Activated CD4-positive, alpha-beta T cell treated with anti-CD3 and anti-CD28 coated beads, Interleukin-2, amount 10 ng/mL, durations not matched to agents 24 days and 14 days (primary cell): ENCODE data around the gene BICRA. TPM values are rescaled to one million over a fixed set of nuclear protein-coding genes. Genes with fewer than 3 reads are reported as not detected.
"Not testable (repeated sequence)": the region's sequence is repeated elsewhere in the genome, so short reads cannot be mapped to it uniquely, and the experiment has no call there.

Experiments
- DNase-seq: peaks from one replicate; pipeline ENCODE4 v3.0.0; 2022
- H3K27ac Mint-ChIP-seq: one replicate; pipeline ENCODE4 v1.8.0; 2022; ENCODE audit warnings: mild to moderate bottlenecking, mixed read lengths
- H3K27me3 Mint-ChIP-seq: one replicate; pipeline ENCODE4 v1.8.0; 2022; ENCODE audit warnings: mixed read lengths
- H3K36me3 Mint-ChIP-seq: one replicate; pipeline ENCODE4 v1.8.0; 2022; ENCODE audit warnings: low read depth, mild to moderate bottlenecking, mixed read lengths
- H3K4me1 Mint-ChIP-seq: one replicate; pipeline ENCODE4 v1.8.0; 2021; ENCODE audit warnings: mixed read lengths
- H3K4me3 Mint-ChIP-seq: one replicate; pipeline ENCODE4 v1.8.0; 2022; ENCODE audit warnings: mild to moderate bottlenecking, moderate library complexity, mixed read lengths
- H3K9me3 Mint-ChIP-seq: one replicate; pipeline ENCODE4 v1.8.0; 2021; ENCODE audit warnings: mixed read lengths
- intact Hi-C: fragments of 100-400 bp; cut with micrococcal nuclease; formaldehyde crosslinking; loops from one replicate; pipeline ENCODE4 v1.15.1; 2023
- total RNA-seq: library from RNA; stranded (reverse); gene quantifications from 2 replicates; pipeline ENCODE4 v1.2.3, GENCODE V29; 2022

The BICRA gene
- total RNA-seq, 1 donor from 2014 or later, result 11.9 TPM

DNA sequence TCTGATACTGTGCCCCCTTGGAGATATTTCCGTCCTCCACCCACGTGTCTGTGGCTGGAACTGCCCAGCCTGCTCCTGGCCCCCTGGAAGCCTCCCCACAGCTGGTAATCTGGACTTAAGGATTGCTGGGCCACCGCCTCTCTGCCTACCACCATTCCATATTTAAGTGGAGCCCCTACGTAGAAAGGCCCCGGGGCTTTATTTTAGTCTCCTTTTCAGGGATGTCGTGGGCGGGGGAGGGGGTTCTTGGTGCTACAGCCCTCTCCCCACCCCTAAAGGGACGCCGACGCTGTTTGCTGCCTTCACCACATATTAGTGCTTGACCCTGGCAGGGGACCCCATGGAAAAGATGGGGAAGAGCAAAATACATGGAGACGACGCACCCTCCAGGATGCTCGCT lies 133.7 kb downstream of the BICRA start:
- H3K36me3 Mint-ChIP-seq, result peaks cover 11% of the 10 kb centered on the region

DNA sequence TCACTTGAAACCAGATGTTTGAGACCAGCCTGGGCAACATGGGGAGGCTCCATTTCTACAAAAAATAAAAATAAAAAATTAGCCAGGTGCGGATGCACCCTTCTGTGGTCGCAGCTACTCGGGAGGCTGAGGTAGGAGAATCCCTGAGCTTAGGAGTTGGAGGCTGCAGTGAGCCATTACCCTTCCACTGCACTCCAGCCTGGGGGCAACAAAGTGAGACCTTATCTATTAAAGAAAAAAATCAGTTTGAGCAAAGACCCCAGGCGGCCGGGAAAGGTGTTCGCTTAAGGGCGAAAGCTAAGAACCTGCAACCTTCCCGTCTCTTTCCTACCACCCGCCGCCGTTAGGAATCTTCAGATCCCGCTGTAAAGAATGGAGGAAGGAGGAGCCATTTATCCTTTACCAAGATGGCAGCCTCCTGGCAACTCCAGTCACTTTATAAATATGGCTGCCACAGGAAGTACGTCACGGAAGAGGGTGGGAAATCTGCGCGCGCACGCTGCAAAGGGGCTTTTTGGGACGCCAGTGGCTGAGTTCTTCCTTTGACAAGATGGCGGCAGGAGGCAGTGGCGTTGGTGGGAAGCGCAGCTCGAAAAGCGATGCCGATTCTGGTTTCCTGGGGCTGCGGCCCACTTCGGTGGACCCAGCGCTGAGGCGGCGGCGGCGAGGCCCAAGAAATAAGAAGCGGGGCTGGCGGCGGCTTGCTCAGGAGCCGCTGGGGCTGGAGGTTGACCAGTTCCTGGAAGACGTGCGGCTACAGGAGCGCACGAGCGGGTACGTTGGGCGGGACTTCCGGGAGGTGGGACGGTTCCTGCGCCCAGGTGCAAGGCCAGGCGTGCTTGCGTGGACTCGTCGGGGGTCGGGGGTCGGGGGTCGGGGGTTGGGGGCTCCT lies 136.3 kb downstream of the BICRA start, which contains the start of gene NOP53:
NOP53 (plus strand) TSS at position 537 of the 892 bp plus-strand sequence; CDS start at position 551, 14 bp downstream.
- intact Hi-C loops, result no loop called here
- H3K27me3 Mint-ChIP-seq, result peaks cover 2% of the 10 kb centered on the region
- no peaks in the 10 kb centered on the region for H3K9me3 Mint-ChIP-seq
- DNase-seq, result peak; percentile 99
- peak within 1 kb of the TSS; percentile 100 for H3K27ac Mint-ChIP-seq
- peaks cover 33% of the 10 kb centered on the region for H3K4me1 Mint-ChIP-seq
- H3K36me3 Mint-ChIP-seq, result peaks cover 30% of the 10 kb centered on the region
- peak within 1 kb of the TSS; percentile 97 for H3K4me3 Mint-ChIP-seq

More for the DNA sequence above, 133.7 kb downstream of the BICRA start:
- Mint-ChIP-seq H3K9me3 (no peaks in the 10 kb centered on the region), H3K27me3 (peaks cover 2% of the 10 kb centered on the region), H3K4me3 (peak overlapping the region; percentile 91), H3K27ac (peak overlapping the region; percentile 94), H3K4me1 (peaks cover 20% of the 10 kb centered on the region)
- intact Hi-C loops, result loop anchor here (1.0 to 5.0 kb wide), 4 partner anchors 14 to 1840 kb away; partner anchors contain the start of genes EHD2, MYPOP and NAPA
- no peak for DNase-seq

DNA sequence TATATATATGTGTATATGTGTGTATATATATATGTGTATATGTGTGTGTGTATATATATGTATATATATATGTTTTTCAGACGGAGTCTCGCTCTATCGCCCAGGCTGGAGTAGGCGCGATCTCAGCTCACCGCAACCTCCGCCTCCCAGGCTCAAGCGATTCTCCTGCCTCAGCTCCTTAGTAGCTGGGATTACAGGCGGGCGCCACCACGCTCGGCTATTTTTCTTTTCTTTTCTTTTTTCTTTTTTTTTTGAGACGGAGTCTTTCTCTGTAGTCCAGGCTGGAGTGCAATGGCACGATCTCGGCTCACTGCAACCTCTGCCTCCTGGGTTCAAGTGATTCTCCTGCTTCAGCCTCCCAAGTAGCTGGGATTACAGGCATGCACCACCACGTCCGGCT lies 137.2 kb downstream of the BICRA start:
- Mint-ChIP-seq H3K36me3 (peaks cover 38% of the 10 kb centered on the region), H3K4me1 (peaks cover 33% of the 10 kb centered on the region), H3K4me3 (peak overlapping the region; percentile 97), H3K27ac (peak overlapping the region; percentile 100)
- intact Hi-C loops, H3K27me3 Mint-ChIP-seq, DNase-seq, H3K9me3 Mint-ChIP-seq: not testable (repeated sequence)

DNA sequence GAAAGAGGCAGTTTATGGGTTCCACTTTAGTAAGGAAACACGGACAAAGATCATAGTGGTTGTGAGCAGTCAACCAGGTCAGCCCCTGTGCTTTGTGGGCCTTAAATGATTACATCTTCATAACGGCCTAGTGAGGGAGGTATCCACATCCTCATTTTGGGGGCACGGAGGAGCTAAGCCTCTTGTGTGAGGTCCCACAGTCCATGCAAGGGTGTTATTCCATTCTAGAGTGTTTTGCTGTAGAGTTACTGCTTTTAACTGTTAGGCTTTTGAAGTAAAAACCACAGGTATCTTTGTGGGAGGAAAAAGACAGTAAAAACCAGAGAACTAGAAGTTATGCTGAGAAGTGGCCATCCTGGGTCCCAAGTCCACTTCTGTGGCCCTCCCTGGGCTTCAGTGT lies 140.4 kb downstream of the BICRA start:
- Mint-ChIP-seq H3K4me3 (peak overlapping the region; percentile 63), H3K27ac (peak overlapping the region; percentile 59), H3K9me3 (no peaks in the 10 kb centered on the region), H3K36me3 (peaks cover 67% of the 10 kb centered on the region), H3K27me3 (no peaks in the 10 kb centered on the region), H3K4me1 (peaks cover 23% of the 10 kb centered on the region)
- DNase-seq, result no peak
- intact Hi-C loops, result no loop called here

DNA sequence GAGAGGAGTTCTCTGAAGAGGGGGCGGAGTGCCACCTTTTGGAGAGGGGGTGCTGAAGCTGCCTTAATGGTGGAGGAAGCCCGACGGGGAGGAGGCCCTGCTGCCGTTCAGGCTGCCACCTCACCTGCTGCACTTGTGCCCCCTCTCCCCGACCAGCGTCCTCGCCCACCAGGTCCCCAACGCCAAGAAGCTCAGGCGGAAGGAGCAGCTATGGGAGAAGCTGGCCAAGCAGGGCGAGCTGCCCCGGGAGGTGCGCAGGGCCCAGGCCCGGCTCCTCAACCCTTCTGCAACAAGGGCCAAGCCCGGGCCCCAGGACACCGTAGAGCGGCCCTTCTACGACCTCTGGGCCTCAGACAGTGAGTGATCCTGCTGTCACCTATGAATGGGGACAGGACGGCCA lies 141.8 kb downstream of the BICRA start:
- H3K27ac Mint-ChIP-seq, result no peak overlapping the region

DNA sequence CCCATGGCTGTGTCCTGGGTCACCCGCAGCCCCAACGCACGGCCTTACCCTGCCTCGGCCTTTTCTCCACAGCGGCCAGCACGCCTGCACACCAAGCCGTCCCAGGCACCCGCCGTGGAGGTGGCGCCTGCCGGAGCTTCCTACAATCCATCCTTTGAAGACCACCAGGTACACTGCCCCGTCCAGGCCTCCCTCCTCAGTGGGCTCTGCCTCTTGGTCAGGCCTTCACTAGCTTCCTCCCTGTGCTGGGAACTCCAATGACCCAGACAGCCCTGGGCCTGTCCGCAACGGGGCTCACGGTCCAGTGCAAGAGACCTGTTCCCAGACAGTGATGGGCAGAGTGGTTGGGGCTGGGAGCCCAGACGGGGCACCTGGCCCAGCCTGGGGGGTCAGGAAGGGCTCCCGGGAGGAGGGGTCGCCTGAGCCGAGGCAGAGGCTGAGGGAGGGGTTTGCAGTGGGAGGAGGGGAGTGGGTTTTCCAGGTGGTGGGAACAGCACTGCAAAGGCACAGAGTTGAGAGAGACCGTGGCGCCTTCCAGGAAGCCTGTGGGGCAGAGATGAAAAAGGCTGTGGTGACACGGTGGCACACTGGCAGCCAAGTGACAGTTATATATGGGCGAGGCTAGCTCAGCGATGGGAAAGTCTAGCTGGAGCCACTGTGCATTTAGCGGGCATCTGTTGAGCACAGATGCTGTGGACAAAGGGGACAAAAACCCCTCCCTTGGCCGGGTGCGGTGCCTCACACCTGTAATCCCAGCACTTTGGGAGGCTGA lies 143.7 kb downstream of the BICRA start:
- no peak overlapping the region for H3K27ac Mint-ChIP-seq
- H3K36me3 Mint-ChIP-seq, result peaks cover 72% of the 10 kb centered on the region
- no peaks in the 10 kb centered on the region for H3K27me3 Mint-ChIP-seq
- H3K4me1 Mint-ChIP-seq, result peaks cover 16% of the 10 kb centered on the region
- H3K4me3 Mint-ChIP-seq, result no peak overlapping the region
- no peak for DNase-seq
- intact Hi-C loops, result no loop called here
- H3K9me3 Mint-ChIP-seq, result no peaks in the 10 kb centered on the region

More for the DNA sequence above, 141.8 kb downstream of the BICRA start:
- H3K36me3 Mint-ChIP-seq, result peaks cover 67% of the 10 kb centered on the region
- intact Hi-C loops, result no loop called here
- peaks cover 19% of the 10 kb centered on the region for H3K4me1 Mint-ChIP-seq
- no peak overlapping the region for H3K4me3 Mint-ChIP-seq
- H3K9me3 Mint-ChIP-seq, result no peaks in the 10 kb centered on the region
- DNase-seq, result no peak
- H3K27me3 Mint-ChIP-seq, result no peaks in the 10 kb centered on the region

Other genes with a start within 250 kb of the BICRA start
- not detected in 2 replicates for gene MEIS3, start 189.6 kb upstream of the BICRA start, total RNA-seq
- 0.05 TPM in 1 of 2 replicates, not detected in the other for gene SLC8A2, start 137.2 kb upstream of the BICRA start, total RNA-seq
- gene KPTN, start 124.9 kb upstream of the BICRA start, total RNA-seq, result 10.1 and 12.2 TPM in 2 replicates
- gene NAPA, start 94.1 kb upstream of the BICRA start, total RNA-seq, result 61.9 and 66.5 TPM in 2 replicates
- gene ZNF541, start 36.0 kb upstream of the BICRA start, total RNA-seq, result not detected in 2 replicates
- gene EHD2, start 104.3 kb downstream of the BICRA start, total RNA-seq, result 0.49 and 1.2 TPM in 2 replicates
- gene NOP53, start 136.4 kb downstream of the BICRA start, total RNA-seq, result 222 and 230 TPM in 2 replicates
- 111 and 117 TPM in 2 replicates for gene SELENOW, start 169.6 kb downstream of the BICRA start, total RNA-seq
- not detected in 2 replicates for gene TPRX1, start 195.4 kb downstream of the BICRA start, total RNA-seq
- gene CRX, start 212.8 kb downstream of the BICRA start, total RNA-seq, result not detected in 2 replicates